ENCODE data around the gene UMAD1.

- TF ChIP-seq, protein P1, sequence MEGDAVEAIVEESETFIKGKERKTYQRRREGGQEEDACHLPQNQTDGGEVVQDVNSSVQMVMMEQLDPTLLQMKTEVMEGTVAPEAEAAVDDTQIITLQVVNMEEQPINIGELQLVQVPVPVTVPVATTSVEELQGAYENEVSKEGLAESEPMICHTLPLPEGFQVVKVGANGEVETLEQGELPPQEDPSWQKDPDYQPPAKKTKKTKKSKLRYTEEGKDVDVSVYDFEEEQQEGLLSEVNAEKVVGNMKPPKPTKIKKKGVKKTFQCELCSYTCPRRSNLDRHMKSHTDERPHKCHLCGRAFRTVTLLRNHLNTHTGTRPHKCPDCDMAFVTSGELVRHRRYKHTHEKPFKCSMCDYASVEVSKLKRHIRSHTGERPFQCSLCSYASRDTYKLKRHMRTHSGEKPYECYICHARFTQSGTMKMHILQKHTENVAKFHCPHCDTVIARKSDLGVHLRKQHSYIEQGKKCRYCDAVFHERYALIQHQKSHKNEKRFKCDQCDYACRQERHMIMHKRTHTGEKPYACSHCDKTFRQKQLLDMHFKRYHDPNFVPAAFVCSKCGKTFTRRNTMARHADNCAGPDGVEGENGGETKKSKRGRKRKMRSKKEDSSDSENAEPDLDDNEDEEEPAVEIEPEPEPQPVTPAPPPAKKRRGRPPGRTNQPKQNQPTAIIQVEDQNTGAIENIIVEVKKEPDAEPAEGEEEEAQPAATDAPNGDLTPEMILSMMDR (IDR thresholded peaks at IDR 0.05), result no peak
- TF ChIP-seq POLR2A (IDR thresholded peaks at IDR 0.05), result no peak
These were observed 158.0 kb downstream of the UMAD1 start for GRCh38 chr7:7798510-7798909.

Measured in Peyer's patch (tissue), 4 donors.